GM12878 (cell line): ENCODE results near the gene STAG2. TPM values are rescaled to one million over a fixed set of nuclear protein-coding genes. Genes with fewer than 3 reads are reported as not detected.

Source experiments
- BCL11A ChIP-seq: IDR thresholded peaks from 2 replicates; pipeline ENCODE4 v1.6.1; 2011; ENCODE audit warnings: low read depth, low read length
- CBX3 ChIP-seq: fragments of 200-600 bp; sonication (generic); IDR thresholded peaks from 2 replicates; pipeline ENCODE4 v1.6.1; 2016; ENCODE audit warnings: low read depth, borderline replicate concordance
- ETV6 ChIP-seq, 2 experiments: fragments of 450-650 bp in 1 of 2; IDR thresholded peaks in 1 of 2; conservative IDR thresholded peaks in 1 of 2; 2 replicates each; pipeline ENCODE4 v1.6.1; 2014; ENCODE audit warnings: antibody characterized with exemption in 1 of 2, borderline replicate concordance in 1 of 2, low read depth in 1 of 2, mild to moderate bottlenecking in 1 of 2, moderate library complexity in 1 of 2
- IKZF2 ChIP-seq, 2 experiments: fragments of 450-650 bp; IDR thresholded peaks; 2 replicates each; pipeline ENCODE4 v1.6.1; 2017; ENCODE audit warnings: mild to moderate bottlenecking in 2 of 2, moderate library complexity in 2 of 2
- NFIC ChIP-seq: IDR thresholded peaks from 2 replicates; pipeline ENCODE4 v1.6.1; 2012; ENCODE audit warnings: low read depth, mild to moderate bottlenecking, inconsistent platforms, low read length, moderate library complexity
- NKRF ChIP-seq: fragments of 450-650 bp; conservative IDR thresholded peaks from 2 replicates; pipeline ENCODE4 v1.6.1; 2017; ENCODE audit warnings: mild to moderate bottlenecking, moderate library complexity
- NR2F1 ChIP-seq: fragments of 450-650 bp; conservative IDR thresholded peaks from 2 replicates; pipeline ENCODE4 v1.6.1; 2017; ENCODE audit warnings: mild to moderate bottlenecking
- RAD51 ChIP-seq: fragments of 450-650 bp; IDR thresholded peaks from 2 replicates; pipeline ENCODE4 v1.6.1; 2016; ENCODE audit warnings: moderate library complexity, mild to moderate bottlenecking, inconsistent platforms
- RCOR1 ChIP-seq: conservative IDR thresholded peaks from 2 replicates; pipeline ENCODE4 v1.6.1; 2012; ENCODE audit warnings: low read depth, low read length, improper control_type of control experiment
- RUNX3 ChIP-seq: IDR thresholded peaks from 2 replicates; pipeline ENCODE4 v1.6.1; 2012; ENCODE audit warnings: low read length, inconsistent platforms
- SRF ChIP-seq, 2 experiments: IDR thresholded peaks; 2 replicates each; pipeline ENCODE4 v1.6.1; 2011; ENCODE audit warnings: low read depth in 2 of 2, low read length in 2 of 2, mild to moderate bottlenecking in 1 of 2, moderate library complexity in 1 of 2
- ZBTB33 ChIP-seq: fragments of 450-650 bp; IDR thresholded peaks from 2 replicates; pipeline ENCODE4 v1.6.1; 2017; ENCODE audit warnings: mild to moderate bottlenecking
- polyA plus RNA-seq, 11 experiments: library from polyadenylated mRNA; depleted of rRNA in 4 of 11; unstranded in 6 of 11; stranded (reverse) in 5 of 11; fragments of >200 nt; fragmentation: Nextera tagmentation in 4 of 11; fragmentation: Illumina TruSeq in 1 of 11; extraction: Ambion mirVana in 4 of 11; extraction: Trizol in 1 of 11; gene quantifications; 1 replicate in 1 of 11; 2 replicates in 10 of 11; pipeline versions ENCODE4 v1.2.1 to v1.2.3, GENCODE V29; 2011 to 2016; ENCODE audit warnings: inconsistent platforms in 2 of 11, missing spikeins in 2 of 11, low read depth in 1 of 11
- total RNA-seq, 4 experiments: library from RNA; depleted of rRNA in 3 of 4; stranded (reverse); fragments of >200 nt in 3 of 4; fragmentation: Illumina TruSeq in 1 of 4; extraction: Trizol in 1 of 4; gene quantifications; 2 replicates each; pipeline versions ENCODE4 v1.2.1 to v1.2.3, GENCODE V29; 2013 to 2021

STAG2 gene
- total and polyA plus RNA-seq, 10 of the 15 experiments (the other 5 are each of a cell fraction or from before 2014, with no cell fraction given), result 26.9 to 84.2 (median 46.7) TPM

- TF ChIP-seq NKRF (0 out of 2 replicates have a peak, but pooled peaks have one; percentile 40), RAD51 (no peak), NR2F1 (no peak), RCOR1 (0 out of 2 replicates have a peak, but pooled peaks have one; percentile 53), RUNX3 (peak; percentile 80), ZBTB33 (no peak), CBX3 (no peak), IKZF2 (IDR thresholded peaks at IDR 0.05) (peak; percentile 84 to 85), BCL11A (0 out of 2 replicates have a peak, but pooled peaks have one; percentile 33), SRF (IDR thresholded peaks at IDR 0.05; ENCODE audit: low read depth in 2 of 2, low read length in 2 of 2) (peak in 1 of 2 experiments; percentile 56; a peak in 1 of 4 replicates), NFIC (no peak), ETV6 (conservative IDR thresholded peaks at IDR 0.05 in 1 of 2, IDR thresholded peaks at IDR 0.05 in 1 of 2; ENCODE audit: borderline replicate concordance in 1 of 2, low read depth in 1 of 2) (peak in 1 of 2 experiments; percentile 30; a peak in 1 of 4 replicates)
Measured at GRCh38 chrX:123962794-123963373, 1.4 kb downstream of the STAG2 start (continued).
